PFSK-1 (cell line): Measurements from ENCODE around the gene HOXB13.

Source experiments
- FOXP2 ChIP-seq: optimal IDR thresholded peaks from 2 replicates; pipeline ENCODE3; 2011; ENCODE audit warnings: borderline replicate concordance, control low read depth, inconsistent platforms; ENCODE audit not compliant: insufficient read depth; ENCODE audit errors: extremely low read length, extremely low read depth
- POLR2AphosphoS5 ChIP-seq: IDR thresholded peaks from 2 replicates; pipeline ENCODE4 v1.6.1; 2012; ENCODE audit warnings: low read depth, mild to moderate bottlenecking, control low read depth, low read length, moderate library complexity
- SIN3A ChIP-seq: IDR thresholded peaks from 2 replicates; pipeline ENCODE4 v1.6.1; 2012; ENCODE audit warnings: mild to moderate bottlenecking, low read length, moderate library complexity, borderline replicate concordance; ENCODE audit not compliant: insufficient read depth
- TAF1 ChIP-seq: IDR thresholded peaks from 2 replicates; pipeline ENCODE4 v1.6.1; 2012; ENCODE audit warnings: low read length, control low read depth, borderline replicate concordance; ENCODE audit not compliant: insufficient read depth
- TF ChIP-seq, protein P1 (sequence below), 2 experiments: IDR thresholded peaks; 2 replicates each; pipeline versions ENCODE4 v1.6.1 to v1.8.0; 2011 to 2012; ENCODE audit warnings: low read depth in 2 of 2, low read length in 2 of 2, control low read depth in 1 of 2, inconsistent platforms in 1 of 2, mild to moderate bottlenecking in 1 of 2, moderate library complexity in 1 of 2; ENCODE audit not compliant: insufficient read depth in 1 of 2

HOXB13 gene

DNA sequence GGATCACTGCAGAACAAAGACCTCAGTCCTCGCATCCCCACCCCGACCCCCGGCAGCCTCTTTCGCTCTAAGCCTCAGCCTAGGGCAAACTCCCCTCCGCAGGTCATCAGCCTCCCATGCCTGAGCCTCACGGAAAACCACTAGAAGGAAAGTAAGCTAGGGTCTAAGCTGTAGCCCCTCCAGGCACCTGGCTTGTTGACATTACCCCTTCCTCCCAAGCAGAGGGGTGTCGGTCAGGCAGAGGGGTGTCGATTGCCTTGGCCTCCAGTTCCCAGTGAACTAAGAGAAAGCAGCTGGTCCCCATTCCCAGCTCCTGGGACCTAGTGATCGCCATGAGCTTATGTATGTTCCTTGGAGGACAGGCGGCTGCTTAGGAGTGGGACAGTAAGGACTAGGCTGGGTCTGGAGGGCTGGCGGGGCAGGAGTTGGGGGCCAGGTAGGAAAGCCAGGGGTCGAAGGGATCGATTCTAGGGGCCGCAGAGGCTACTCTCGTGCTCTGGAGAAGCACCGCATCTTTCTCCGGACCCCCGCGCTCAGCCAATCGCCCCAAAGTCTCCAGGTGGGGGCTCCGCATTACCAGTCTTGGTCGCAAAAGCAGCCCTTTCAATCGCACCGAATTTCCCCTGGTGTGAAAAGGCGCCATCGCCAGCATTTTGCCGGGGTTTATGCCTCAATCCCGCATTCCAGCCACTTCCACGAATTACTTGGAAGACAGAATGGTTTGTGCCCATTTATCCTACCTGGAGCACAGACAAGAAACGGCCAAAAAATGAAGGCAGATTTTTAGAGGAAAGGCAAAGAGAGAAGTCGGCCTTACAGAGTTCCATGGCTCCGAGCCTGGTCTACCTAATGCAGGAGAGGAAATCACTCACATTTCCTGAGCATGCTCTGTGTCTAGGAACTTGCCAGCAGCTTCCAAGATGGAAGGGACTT is 21.3 kb upstream of the HOXB13 start:
- TF ChIP-seq TAF1 (no peak), FOXP2 (no peak), SIN3A (no peak), POLR2AphosphoS5 (no peak)
- TF ChIP-seq, protein P1, sequence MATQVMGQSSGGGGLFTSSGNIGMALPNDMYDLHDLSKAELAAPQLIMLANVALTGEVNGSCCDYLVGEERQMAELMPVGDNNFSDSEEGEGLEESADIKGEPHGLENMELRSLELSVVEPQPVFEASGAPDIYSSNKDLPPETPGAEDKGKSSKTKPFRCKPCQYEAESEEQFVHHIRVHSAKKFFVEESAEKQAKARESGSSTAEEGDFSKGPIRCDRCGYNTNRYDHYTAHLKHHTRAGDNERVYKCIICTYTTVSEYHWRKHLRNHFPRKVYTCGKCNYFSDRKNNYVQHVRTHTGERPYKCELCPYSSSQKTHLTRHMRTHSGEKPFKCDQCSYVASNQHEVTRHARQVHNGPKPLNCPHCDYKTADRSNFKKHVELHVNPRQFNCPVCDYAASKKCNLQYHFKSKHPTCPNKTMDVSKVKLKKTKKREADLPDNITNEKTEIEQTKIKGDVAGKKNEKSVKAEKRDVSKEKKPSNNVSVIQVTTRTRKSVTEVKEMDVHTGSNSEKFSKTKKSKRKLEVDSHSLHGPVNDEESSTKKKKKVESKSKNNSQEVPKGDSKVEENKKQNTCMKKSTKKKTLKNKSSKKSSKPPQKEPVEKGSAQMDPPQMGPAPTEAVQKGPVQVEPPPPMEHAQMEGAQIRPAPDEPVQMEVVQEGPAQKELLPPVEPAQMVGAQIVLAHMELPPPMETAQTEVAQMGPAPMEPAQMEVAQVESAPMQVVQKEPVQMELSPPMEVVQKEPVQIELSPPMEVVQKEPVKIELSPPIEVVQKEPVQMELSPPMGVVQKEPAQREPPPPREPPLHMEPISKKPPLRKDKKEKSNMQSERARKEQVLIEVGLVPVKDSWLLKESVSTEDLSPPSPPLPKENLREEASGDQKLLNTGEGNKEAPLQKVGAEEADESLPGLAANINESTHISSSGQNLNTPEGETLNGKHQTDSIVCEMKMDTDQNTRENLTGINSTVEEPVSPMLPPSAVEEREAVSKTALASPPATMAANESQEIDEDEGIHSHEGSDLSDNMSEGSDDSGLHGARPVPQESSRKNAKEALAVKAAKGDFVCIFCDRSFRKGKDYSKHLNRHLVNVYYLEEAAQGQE (IDR thresholded peaks at IDR 0.05; ENCODE audit: insufficient read depth in 1 of 2, low read depth in 2 of 2, low read length in 2 of 2), result no peak

DNA sequence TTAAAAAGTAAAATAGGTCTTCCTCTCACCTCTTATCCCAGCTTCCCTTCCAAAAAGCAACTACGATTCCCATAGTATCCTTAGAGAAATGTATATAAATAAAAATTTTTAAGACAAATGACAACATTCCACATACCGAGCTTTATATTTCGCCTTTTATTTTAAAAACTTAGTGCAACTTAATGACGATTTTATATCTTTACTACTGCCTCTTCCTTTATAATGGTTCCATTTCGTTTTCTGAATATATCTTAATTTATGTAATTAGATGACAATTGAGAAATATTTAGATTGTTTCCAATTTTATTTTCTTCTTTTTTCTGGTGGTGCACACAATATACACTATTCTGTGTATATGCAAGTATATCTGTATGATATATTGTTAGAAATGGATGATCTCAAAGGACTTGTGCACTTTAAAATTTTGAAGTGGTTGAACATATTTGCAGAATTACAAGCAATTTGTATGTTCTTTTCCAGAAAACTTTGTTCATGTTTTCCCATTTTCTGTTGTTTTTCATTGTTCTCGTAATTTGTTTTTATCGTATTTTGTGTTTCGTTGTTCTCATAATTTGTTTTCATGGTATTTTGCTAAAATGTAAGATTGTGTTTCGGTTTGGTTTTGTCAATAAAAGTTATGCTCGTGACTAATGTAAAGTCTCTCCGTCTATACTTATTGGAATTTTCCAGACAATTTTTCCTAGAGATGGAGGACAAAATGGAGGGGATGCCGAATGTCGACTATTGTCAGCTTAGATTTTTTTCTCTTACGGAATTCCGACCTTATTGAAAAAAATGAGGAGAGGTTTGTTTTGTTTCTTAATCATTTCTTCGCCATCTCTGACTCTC is 20.4 kb upstream of the HOXB13 start:
- TF ChIP-seq SIN3A, result no peak
- TF ChIP-seq, protein P1 (IDR thresholded peaks at IDR 0.05; ENCODE audit: insufficient read depth in 1 of 2, low read depth in 2 of 2, low read length in 2 of 2), result no peak
- TF ChIP-seq FOXP2, result no peak
- no peak for TF ChIP-seq TAF1
- TF ChIP-seq POLR2AphosphoS5, result no peak

DNA sequence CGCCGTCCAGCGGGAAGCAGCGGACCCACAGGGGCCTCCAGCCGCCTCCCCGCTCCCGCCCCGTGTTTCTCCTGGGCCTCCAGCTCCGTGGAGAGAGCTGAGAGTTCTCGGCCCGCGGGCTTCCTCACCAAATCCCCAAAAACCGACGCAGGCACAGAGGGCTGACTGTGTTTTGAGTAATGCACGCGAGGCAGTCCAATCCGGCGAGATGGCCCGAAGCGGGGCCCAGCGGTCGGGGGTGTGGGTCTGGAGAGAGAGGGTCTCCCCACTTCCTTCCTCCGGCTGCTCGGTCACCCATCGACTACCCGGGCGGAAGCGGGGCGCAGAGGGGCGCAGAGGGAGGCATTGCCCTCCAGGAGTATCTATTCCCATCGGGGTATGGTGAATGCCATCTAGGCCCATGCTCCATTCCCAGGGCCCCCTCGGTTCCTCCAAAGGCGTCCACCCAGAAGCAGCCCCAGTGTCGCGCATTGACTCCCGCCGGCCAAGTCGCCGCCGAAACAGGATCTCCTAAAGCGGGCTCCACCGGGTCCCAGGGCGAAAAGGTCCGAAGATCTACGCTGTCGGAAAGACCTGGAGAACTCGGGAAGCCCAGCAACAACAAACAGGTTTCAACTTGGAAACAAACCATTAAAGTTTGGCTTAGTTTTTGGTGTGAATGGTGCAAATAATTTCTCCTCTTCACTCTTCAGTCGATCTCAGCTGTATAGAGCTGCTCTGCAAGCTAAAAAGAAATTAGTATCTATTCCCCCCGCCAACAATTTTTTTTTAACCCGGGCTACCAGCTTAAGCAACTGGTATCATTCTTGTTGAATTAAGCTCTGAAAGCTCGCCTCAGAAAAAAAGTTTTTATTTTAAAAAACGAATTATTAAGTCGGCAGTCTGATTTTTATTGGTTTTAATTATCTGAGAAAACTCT is 19.2 kb upstream of the HOXB13 start:
- TF ChIP-seq SIN3A, result no peak
- no peak for TF ChIP-seq FOXP2
- TF ChIP-seq, protein P1 (IDR thresholded peaks at IDR 0.05; ENCODE audit: insufficient read depth in 1 of 2, low read depth in 2 of 2, low read length in 2 of 2), result no peak
- no peak for TF ChIP-seq TAF1
- no peak for TF ChIP-seq POLR2AphosphoS5

DNA sequence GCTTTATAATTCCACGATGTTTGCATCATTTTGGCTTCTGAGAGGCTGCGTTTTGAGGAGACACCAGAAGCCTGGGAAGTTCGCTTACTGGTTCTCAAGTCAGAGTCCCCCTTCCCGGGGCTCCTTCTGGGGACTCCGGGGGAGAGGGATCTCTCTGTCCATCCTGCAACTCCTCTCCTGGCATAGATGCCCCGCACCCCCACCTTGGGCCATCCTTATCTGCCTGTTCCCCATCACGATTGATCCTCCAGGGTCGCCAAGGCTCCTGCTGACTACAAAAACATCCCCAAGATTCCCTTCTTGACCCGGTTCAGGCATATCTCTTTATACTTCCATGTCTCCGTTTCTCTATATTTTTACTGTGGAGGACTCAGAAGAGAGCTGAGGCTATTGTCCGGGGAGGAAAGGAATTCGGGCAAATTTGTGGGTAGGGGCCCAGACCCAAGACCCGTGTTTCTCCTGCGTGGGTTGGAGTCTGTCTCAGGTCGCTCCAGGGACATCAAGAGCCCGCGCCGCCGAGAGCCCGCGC is 18.4 kb upstream of the HOXB13 start:
- no peak for TF ChIP-seq SIN3A
- no peak for TF ChIP-seq TAF1
- no peak for TF ChIP-seq POLR2AphosphoS5
- TF ChIP-seq, protein P1 (IDR thresholded peaks at IDR 0.05; ENCODE audit: insufficient read depth in 1 of 2, low read depth in 2 of 2, low read length in 2 of 2), result no peak
- no peak for TF ChIP-seq FOXP2
